Measurements from ENCODE around the gene C1QC. TPM values are rescaled to one million over a fixed set of nuclear protein-coding genes. Genes with fewer than 3 reads are reported as not detected.
"Not testable (repeated sequence)": the region's sequence is repeated elsewhere in the genome, so short reads cannot be mapped to it uniquely, and the experiment has no call there.

Gene C1QC
- polyA plus RNA-seq, 1 donor = 79.1 TPM

GRCh38 chr1:22662318-22662717 lies 18.9 kb downstream of the C1QC start:
- Histone ChIP-seq H3K27me3 (ENCODE audit: control insufficient read depth, insufficient read depth, low read length) (no peaks in the 10 kb centered on the region), H3K27ac (ENCODE audit: low read length) (no peak overlapping the region), H3K36me3 (ENCODE audit: control insufficient read depth, insufficient read depth, low read length) (no peaks in the 10 kb centered on the region), H3K4me3 (ENCODE audit: low read length) (no peak overlapping the region), H3K9me3 (ENCODE audit: control insufficient read depth, low read depth, low read length) (no peaks in the 10 kb centered on the region), H3K4me1 (ENCODE audit: control insufficient read depth, insufficient read depth, low read length) (no peaks in the 10 kb centered on the region)
- WGBS (ENCODE audit: insufficient coverage, low lambda C conversion rate) = no CpG with 5 or more reads among the region's 5 CpGs
- peak in 1 of 2 donors; percentile 39 for DNase-seq

GRCh38 chr1:22662986-22663408 lies 19.6 kb downstream of the C1QC start:
- no peaks in the 10 kb centered on the region for H3K4me1 ChIP-seq (ENCODE audit: control insufficient read depth, insufficient read depth, low read length)
- DNase-seq = no peak
- no CpG with 5 or more reads among the region's 8 CpGs for WGBS (ENCODE audit: insufficient coverage, low lambda C conversion rate)
- H3K27ac ChIP-seq (ENCODE audit: low read length) = no peak overlapping the region
- no peaks in the 10 kb centered on the region for H3K27me3 ChIP-seq (ENCODE audit: control insufficient read depth, insufficient read depth, low read length)
- H3K36me3 ChIP-seq (ENCODE audit: control insufficient read depth, insufficient read depth, low read length) = no peaks in the 10 kb centered on the region
- H3K9me3 ChIP-seq (ENCODE audit: control insufficient read depth, low read depth, low read length) = no peaks in the 10 kb centered on the region
- H3K4me3 ChIP-seq (ENCODE audit: low read length) = no peak overlapping the region

DNA sequence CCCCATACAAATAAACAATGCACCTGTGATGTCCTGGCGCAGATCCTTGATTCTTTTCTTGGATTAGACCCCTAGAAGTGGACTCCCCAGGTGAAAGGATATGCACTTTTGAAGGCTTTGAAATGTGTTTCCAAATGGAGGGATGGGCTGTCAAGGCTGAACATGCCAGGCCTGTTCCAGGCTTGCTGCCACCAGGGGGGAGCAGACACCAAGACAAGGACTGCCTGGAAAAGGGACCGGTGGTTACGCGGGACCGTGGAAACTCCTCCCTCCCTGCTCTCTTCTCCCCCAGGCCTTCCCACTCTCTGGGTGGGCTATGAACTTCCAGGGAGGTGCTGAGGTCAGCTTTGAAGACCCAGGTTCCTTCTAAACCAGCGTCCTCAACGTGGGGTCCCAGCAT lies 22.3 kb downstream of the C1QC start:
- Histone ChIP-seq H3K4me3 (ENCODE audit: low read length) (no peak overlapping the region), H3K27me3 (ENCODE audit: control insufficient read depth, insufficient read depth, low read length) (no peaks in the 10 kb centered on the region), H3K36me3 (ENCODE audit: control insufficient read depth, insufficient read depth, low read length) (no peaks in the 10 kb centered on the region), H3K27ac (ENCODE audit: low read length) (no peak overlapping the region), H3K4me1 (ENCODE audit: control insufficient read depth, insufficient read depth, low read length) (no peaks in the 10 kb centered on the region), H3K9me3 (ENCODE audit: control insufficient read depth, low read depth, low read length) (no peaks in the 10 kb centered on the region)
- peak in 1 of 2 donors; percentile 45 for DNase-seq
- no CpG with 5 or more reads among the region's 7 CpGs for WGBS (ENCODE audit: insufficient coverage, low lambda C conversion rate)

GRCh38 chr1:22666412-22666811 lies 23.0 kb downstream of the C1QC start:
- H3K9me3 ChIP-seq (ENCODE audit: control insufficient read depth, low read depth, low read length) = no peaks in the 10 kb centered on the region
- no peaks in the 10 kb centered on the region for H3K36me3 ChIP-seq (ENCODE audit: control insufficient read depth, insufficient read depth, low read length)
- H3K4me3 ChIP-seq (ENCODE audit: low read length) = no peak overlapping the region
- no peak overlapping the region for H3K27ac ChIP-seq (ENCODE audit: low read length)
- DNase-seq = no peak
- no peaks in the 10 kb centered on the region for H3K27me3 ChIP-seq (ENCODE audit: control insufficient read depth, insufficient read depth, low read length)
- no peaks in the 10 kb centered on the region for H3K4me1 ChIP-seq (ENCODE audit: control insufficient read depth, insufficient read depth, low read length)
- no CpG with 5 or more reads among the region's 2 CpGs for WGBS (ENCODE audit: insufficient coverage, low lambda C conversion rate)

DNA sequence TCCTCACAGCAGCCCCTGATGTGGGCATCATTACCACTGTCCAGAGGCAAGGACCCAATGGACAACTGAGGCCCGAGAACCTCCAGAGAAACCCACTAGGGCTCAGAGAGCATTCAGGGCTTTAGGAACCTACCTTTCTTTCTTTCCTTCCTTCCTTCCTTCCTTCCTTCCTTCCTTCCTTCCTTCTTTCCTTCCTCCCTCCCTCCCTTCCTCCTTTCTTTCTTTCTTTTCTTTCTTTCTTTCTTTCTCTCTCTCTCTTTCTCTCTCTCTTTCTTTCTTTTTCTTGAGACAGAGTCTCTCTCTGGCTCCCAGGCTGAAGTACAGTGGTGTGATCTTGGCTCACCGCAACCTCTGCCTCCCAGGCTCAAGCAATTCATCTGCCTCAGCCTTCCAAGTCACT lies 25.4 kb downstream of the C1QC start:
- not testable (repeated sequence) for H3K9me3 ChIP-seq (ENCODE audit: control insufficient read depth, low read depth, low read length); DNase-seq; H3K36me3 ChIP-seq (ENCODE audit: control insufficient read depth, insufficient read depth, low read length); H3K27me3 ChIP-seq (ENCODE audit: control insufficient read depth, insufficient read depth, low read length); H3K27ac ChIP-seq (ENCODE audit: low read length); H3K4me3 ChIP-seq (ENCODE audit: low read length); H3K4me1 ChIP-seq (ENCODE audit: control insufficient read depth, insufficient read depth, low read length)
- WGBS (ENCODE audit: insufficient coverage, low lambda C conversion rate) = no CpG with 5 or more reads among the region's 2 CpGs

DNA sequence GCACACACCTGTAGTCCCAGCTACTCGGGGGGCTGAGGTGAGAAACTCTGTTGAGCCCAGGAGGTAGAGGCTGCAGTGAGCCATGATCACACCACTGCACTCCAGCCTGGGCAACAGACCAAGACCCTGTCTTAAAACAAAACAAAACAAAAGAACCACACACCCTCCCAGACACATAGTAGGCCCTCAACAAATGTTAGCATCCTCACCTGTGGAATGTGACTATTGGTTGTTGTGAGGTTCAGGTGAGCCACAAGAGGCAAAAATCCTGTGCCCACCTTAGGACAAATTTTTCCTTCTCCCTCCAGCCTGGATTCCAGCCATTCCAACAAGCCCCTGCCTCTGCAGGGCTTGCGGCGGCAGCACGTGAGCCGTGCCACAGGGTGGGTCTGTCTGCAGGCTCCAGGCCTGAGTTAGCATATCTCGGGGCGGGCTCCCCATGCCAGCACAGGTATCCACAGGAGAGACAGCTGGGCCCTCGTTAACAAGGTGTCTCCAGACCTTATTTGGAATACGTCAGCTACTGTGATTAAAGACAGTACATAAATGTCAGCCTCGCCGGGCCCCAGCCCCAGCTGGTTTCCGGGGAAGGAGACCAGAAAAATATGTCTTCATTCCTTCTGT lies 27.0 kb downstream of the C1QC start:
- no peaks in the 10 kb centered on the region for H3K9me3 ChIP-seq (ENCODE audit: control insufficient read depth, low read depth, low read length)
- WGBS (ENCODE audit: insufficient coverage, low lambda C conversion rate) = no CpG with 5 or more reads among the region's 12 CpGs
- DNase-seq = no peak
- no peak overlapping the region for H3K4me3 ChIP-seq (ENCODE audit: low read length)
- no peak overlapping the region for H3K27ac ChIP-seq (ENCODE audit: low read length)
- peaks cover 2% of the 10 kb centered on the region for H3K27me3 ChIP-seq (ENCODE audit: control insufficient read depth, insufficient read depth, low read length)
- no peaks in the 10 kb centered on the region for H3K36me3 ChIP-seq (ENCODE audit: control insufficient read depth, insufficient read depth, low read length)
- H3K4me1 ChIP-seq (ENCODE audit: control insufficient read depth, insufficient read depth, low read length) = no peaks in the 10 kb centered on the region

GRCh38 chr1:22671999-22672398 lies 28.6 kb downstream of the C1QC start:
- Histone ChIP-seq H3K36me3 (ENCODE audit: control insufficient read depth, insufficient read depth, low read length) (no peaks in the 10 kb centered on the region), H3K27me3 (ENCODE audit: control insufficient read depth, insufficient read depth, low read length) (peaks cover 2% of the 10 kb centered on the region), H3K9me3 (ENCODE audit: control insufficient read depth, low read depth, low read length) (no peaks in the 10 kb centered on the region), H3K4me3 (ENCODE audit: low read length) (no peak overlapping the region), H3K27ac (ENCODE audit: low read length) (no peak overlapping the region), H3K4me1 (ENCODE audit: control insufficient read depth, insufficient read depth, low read length) (peaks cover 8% of the 10 kb centered on the region)
- DNase-seq = no peak
- WGBS (ENCODE audit: insufficient coverage, low lambda C conversion rate) = no CpG with 5 or more reads among the region's 4 CpGs

DNA sequence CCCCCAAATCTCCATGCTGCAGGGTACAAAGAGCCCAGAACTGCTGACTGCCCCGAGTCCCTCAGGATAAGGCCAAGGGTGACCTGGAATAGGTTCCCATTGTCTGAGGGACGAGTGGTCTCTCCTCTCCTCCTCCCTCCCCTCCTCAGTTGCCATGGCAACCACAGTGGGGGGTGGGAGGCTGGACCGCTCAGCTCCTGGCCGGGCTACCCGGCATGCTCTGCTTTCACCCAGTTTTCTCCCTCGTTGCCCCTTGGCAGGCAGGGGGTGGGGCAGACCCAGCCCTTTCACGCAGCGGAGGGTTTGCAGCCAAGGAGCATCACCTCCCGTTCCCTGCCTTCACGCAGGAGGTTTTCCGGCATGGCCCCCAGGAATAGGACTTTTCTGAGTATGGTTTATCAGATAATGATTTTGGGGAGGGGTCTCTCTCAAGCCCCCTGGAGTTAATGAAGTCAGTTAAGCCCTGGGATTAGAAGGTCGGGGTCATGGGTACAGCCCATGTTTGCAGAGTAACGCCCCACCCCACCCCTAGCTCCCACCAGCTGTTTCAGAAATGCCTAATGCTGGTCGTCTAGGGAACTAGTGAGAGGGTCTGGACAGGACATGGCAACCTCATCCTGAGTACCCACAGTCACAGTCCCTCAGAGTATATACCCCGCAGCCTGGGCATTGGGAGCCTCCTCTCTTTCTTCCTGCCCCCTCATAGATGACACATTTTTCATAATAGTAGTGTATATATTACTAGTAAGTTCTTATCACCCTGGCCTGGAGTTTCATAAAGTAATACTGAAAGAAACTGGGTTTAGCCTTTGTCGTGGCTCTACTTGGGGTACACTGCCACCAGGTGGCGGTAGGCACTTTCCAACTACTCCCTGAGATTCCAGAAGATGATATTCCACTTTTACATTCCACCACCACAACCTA lies 30.3 kb downstream of the C1QC start:
- H3K4me3 ChIP-seq (ENCODE audit: low read length) = no peak overlapping the region
- peaks cover 19% of the 10 kb centered on the region for H3K4me1 ChIP-seq (ENCODE audit: control insufficient read depth, insufficient read depth, low read length)
- no peaks in the 10 kb centered on the region for H3K36me3 ChIP-seq (ENCODE audit: control insufficient read depth, insufficient read depth, low read length)
- no peak overlapping the region for H3K27ac ChIP-seq (ENCODE audit: low read length)
- no CpG with 5 or more reads among the region's 17 CpGs for WGBS (ENCODE audit: insufficient coverage, low lambda C conversion rate)
- no peaks in the 10 kb centered on the region for H3K9me3 ChIP-seq (ENCODE audit: control insufficient read depth, low read depth, low read length)
- peak; percentile 51 to 67 for DNase-seq
- peaks cover 2% of the 10 kb centered on the region for H3K27me3 ChIP-seq (ENCODE audit: control insufficient read depth, insufficient read depth, low read length)

- peaks cover 2% of the 10 kb centered on the region for H3K27me3 ChIP-seq (ENCODE audit: control insufficient read depth, insufficient read depth, low read length)
- H3K36me3 ChIP-seq (ENCODE audit: control insufficient read depth, insufficient read depth, low read length) = no peaks in the 10 kb centered on the region
- no peak overlapping the region for H3K27ac ChIP-seq (ENCODE audit: low read length)
- peaks cover 19% of the 10 kb centered on the region for H3K4me1 ChIP-seq (ENCODE audit: control insufficient read depth, insufficient read depth, low read length)
- WGBS (ENCODE audit: insufficient coverage, low lambda C conversion rate) = 17% methylated on average over 1 of the region's 1 CpG
- no peak for DNase-seq
- H3K9me3 ChIP-seq (ENCODE audit: control insufficient read depth, low read depth, low read length) = no peaks in the 10 kb centered on the region
- H3K4me3 ChIP-seq (ENCODE audit: low read length) = no peak overlapping the region
These were observed 30.9 kb downstream of the C1QC start for GRCh38 chr1:22674410-22674749.

GRCh38 chr1:22676151-22676550 lies 32.7 kb downstream of the C1QC start:
- not testable (repeated sequence) for H3K9me3 ChIP-seq (ENCODE audit: control insufficient read depth, low read depth, low read length); H3K27me3 ChIP-seq (ENCODE audit: control insufficient read depth, insufficient read depth, low read length); H3K36me3 ChIP-seq (ENCODE audit: control insufficient read depth, insufficient read depth, low read length); H3K4me3 ChIP-seq (ENCODE audit: low read length); DNase-seq
- 80% methylated on average over 1 of the region's 15 CpGs for WGBS (ENCODE audit: insufficient coverage, low lambda C conversion rate)
- H3K4me1 ChIP-seq (ENCODE audit: control insufficient read depth, insufficient read depth, low read length) = peaks cover 28% of the 10 kb centered on the region
- H3K27ac ChIP-seq (ENCODE audit: low read length) = peak overlapping the region; percentile 58
